CD14-positive monocyte (primary cell): ENCODE measurements around the gene AGPAT2. TPM values are rescaled to one million over a fixed set of nuclear protein-coding genes. Genes with fewer than 3 reads are reported as not detected.
A peak's percentile ranks its signal among the peaks of the same experiment; 100 is the strongest.

Experiments
- DNase-seq, 3 donors: peaks; one replicate each; pipeline ENCODE4 v3.0.0-alpha.2; 2011 to 2022
- H2AFZ ChIP-seq: 2 replicates; pipeline ENCODE4 v1.6.0; 2012; ENCODE audit warnings: mild to moderate bottlenecking, low read depth, low read length, inconsistent platforms; ENCODE audit not compliant: insufficient read depth, poor library complexity, severe bottlenecking
- H3K27ac ChIP-seq, 2 donors: 1 replicate in 1 of 2; 2 replicates in 1 of 2; pipeline ENCODE4 v1.5.1; 2012 to 2013; ENCODE audit warnings: low read length in 2 of 2, control low read depth in 1 of 2, inconsistent platforms in 1 of 2, low read depth in 1 of 2, mild to moderate bottlenecking in 1 of 2
- H3K27me3 ChIP-seq, 2 donors: one replicate each; pipeline versions ENCODE4 v1.6.0 to v1.6.1; 2011 to 2013; ENCODE audit warnings: low read length in 2 of 2; ENCODE audit not compliant: control insufficient read depth in 2 of 2, insufficient read depth in 2 of 2
- H3K36me3 ChIP-seq, 2 donors: replicated peaks in 1 of 2; 1 replicate in 1 of 2; 2 replicates in 1 of 2; pipeline versions ENCODE4 v1.5.1 to v1.6.1; 2012 to 2013; ENCODE audit warnings: low read length in 2 of 2, control low read depth in 1 of 2, inconsistent platforms in 1 of 2, mild to moderate bottlenecking in 1 of 2; ENCODE audit not compliant: insufficient read depth in 2 of 2, control insufficient read depth in 1 of 2
- H3K4me1 ChIP-seq, 2 donors: 1 replicate in 1 of 2; 2 replicates in 1 of 2; pipeline versions ENCODE4 v1.5.1 to v1.6.1; 2012 to 2013; ENCODE audit warnings: low read length in 2 of 2, control low read depth in 1 of 2, inconsistent platforms in 1 of 2, mild to moderate bottlenecking in 1 of 2, moderate library complexity in 1 of 2; ENCODE audit not compliant: insufficient read depth in 2 of 2, control insufficient read depth in 1 of 2
- H3K4me2 ChIP-seq: replicated peaks from 2 replicates; pipeline ENCODE3; 2012; ENCODE audit warnings: low read length, moderate library complexity, mild to moderate bottlenecking; ENCODE audit not compliant: poor library complexity, severe bottlenecking; ENCODE audit errors: extremely low read depth
- H3K4me3 ChIP-seq, 3 experiments: fragments of 200-600 bp in 1 of 3; sonication (generic) in 1 of 3; replicated peaks in 1 of 3; 1 replicate in 2 of 3; 2 replicates in 1 of 3; pipeline ENCODE4 v1.5.1; 2011 to 2013; ENCODE audit warnings: low read length in 3 of 3, mild to moderate bottlenecking in 3 of 3, control low read depth in 2 of 3, low read depth in 2 of 3, inconsistent platforms in 1 of 3, moderate library complexity in 1 of 3
- H3K79me2 ChIP-seq: 2 replicates; pipeline ENCODE4 v1.6.0; 2012; ENCODE audit warnings: mild to moderate bottlenecking, control low read depth, inconsistent platforms, low read length, moderate library complexity; ENCODE audit not compliant: insufficient read depth
- H3K9ac ChIP-seq: 2 replicates; pipeline ENCODE4 v1.6.0; 2017; ENCODE audit warnings: low read length, mild to moderate bottlenecking; ENCODE audit not compliant: insufficient read depth, poor library complexity, severe bottlenecking
- H3K9me3 ChIP-seq, 2 donors: replicated peaks in 1 of 2; 1 replicate in 1 of 2; 2 replicates in 1 of 2; pipeline versions ENCODE4 v1.5.1 to v1.6.1; 2012 to 2013; ENCODE audit warnings: low read length in 2 of 2, control low read depth in 1 of 2; ENCODE audit not compliant: control insufficient read depth in 1 of 2, insufficient read depth in 1 of 2
- H4K20me1 ChIP-seq: 2 replicates; pipeline ENCODE4 v1.6.0; 2012; ENCODE audit warnings: mild to moderate bottlenecking, low read length, control low read depth, moderate library complexity; ENCODE audit not compliant: insufficient read depth
- H3K27ac Mint-ChIP-seq, 7 donors: one replicate each; pipeline ENCODE4 v1.8.0; 2020; ENCODE audit warnings: mild to moderate bottlenecking in 7 of 7, mixed read lengths in 7 of 7, moderate library complexity in 6 of 7, inconsistent platforms in 2 of 7
- H3K27me3 Mint-ChIP-seq, 3 donors: one replicate each; pipeline ENCODE4 v1.8.0; 2021 to 2022; ENCODE audit warnings: low read depth in 3 of 3, mild to moderate bottlenecking in 3 of 3, mixed read lengths in 3 of 3, moderate library complexity in 3 of 3, inconsistent platforms in 1 of 3
- H3K36me3 Mint-ChIP-seq, 2 donors: one replicate each; pipeline ENCODE4 v1.8.0; 2020; ENCODE audit warnings: mixed read lengths in 2 of 2, inconsistent platforms in 1 of 2, mild to moderate bottlenecking in 1 of 2
- H3K4me1 Mint-ChIP-seq: one replicate; pipeline ENCODE4 v1.8.0; 2020; ENCODE audit warnings: mild to moderate bottlenecking, mixed read lengths
- H3K4me3 Mint-ChIP-seq, 2 donors: one replicate each; pipeline ENCODE4 v1.8.0; 2020; ENCODE audit warnings: mild to moderate bottlenecking in 2 of 2, mixed read lengths in 2 of 2, moderate library complexity in 1 of 2
- H3K9me3 Mint-ChIP-seq, 7 donors: one replicate each; pipeline ENCODE4 v1.8.0; 2020 to 2022; ENCODE audit warnings: mixed read lengths in 7 of 7, mild to moderate bottlenecking in 6 of 7, moderate library complexity in 6 of 7, inconsistent platforms in 2 of 7
- CTCF ChIP-seq: fragments of 200-600 bp; IDR thresholded peaks from one replicate; pipeline ENCODE4 v1.8.0; 2022; ENCODE audit warnings: antibody characterized with exemption, mild to moderate bottlenecking
- WGBS: methylation state at CpG from one replicate; pipeline ENCODE4 v1.1.5; 2013; ENCODE audit warnings: missing lambda C conversion rate; ENCODE audit not compliant: insufficient coverage; 5-methylcytosine and 5-hydroxymethylcytosine counted together
- intact Hi-C, 2 donors: fragments of 100-400 bp; cut with micrococcal nuclease; formaldehyde crosslinking; loops; one replicate each; pipeline versions ENCODE4 v1.15.0 to v1.15.1; 2023
- polyA plus RNA-seq, 3 donors: library from polyadenylated mRNA; depleted of rRNA in 1 of 3; unstranded in 2 of 3; stranded (reverse) in 1 of 3; fragments of 300-500 nt in 2 of 3; fragments of >200 nt in 1 of 3; fragmentation: Illumina TruSeq in 2 of 3; gene quantifications; 1 replicate in 2 of 3; 2 replicates in 1 of 3; pipeline ENCODE4 v1.2.3, GENCODE V29; 2012 to 2021

AGPAT2 gene
- polyA plus RNA-seq, 3 donors = 80.1 to 139 (median 116) TPM

GRCh38 chr9:136662326-136662655 is 25.0 kb downstream of the AGPAT2 start:
- peaks cover 5 to 16% of the 10 kb centered on the region in 2 donors for H3K4me1 ChIP-seq
- no peak overlapping the region for H2AFZ ChIP-seq
- no peaks in the 10 kb centered on the region for H3K36me3 ChIP-seq
- TF ChIP-seq CTCF = no peak
- H3K79me2 ChIP-seq = no peaks in the 10 kb centered on the region
- Mint-ChIP-seq H3K36me3 (peaks cover 0 to 4% of the 10 kb centered on the region in 2 donors), H3K4me3 (peak overlapping the region in 1 of 2 donors; percentile 30), H3K27ac (no peak overlapping the region), H3K9me3 (peaks cover 0 to 16% (median 9%) of the 10 kb centered on the region in 7 donors), H3K27me3 (peaks cover 76 to 93% (median 88%) of the 10 kb centered on the region in 3 donors), H3K4me1 (peaks cover 16% of the 10 kb centered on the region)
- intact Hi-C loops = no loop called here
- peaks cover 0 to 13% of the 10 kb centered on the region in 2 donors for H3K9me3 ChIP-seq
- WGBS = 43% methylated on average over 10 of the region's 10 CpGs
- DNase-seq = no peak
- no peak overlapping the region for H3K9ac ChIP-seq
- H4K20me1 ChIP-seq = no peaks in the 10 kb centered on the region
- peaks cover 72 to 90% of the 10 kb centered on the region in 2 donors for H3K27me3 ChIP-seq
- no peak overlapping the region for H3K4me2 ChIP-seq
- no peak overlapping the region for H3K27ac ChIP-seq
- H3K4me3 ChIP-seq = no peak overlapping the region

GRCh38 chr9:136661641-136662325 is 25.5 kb downstream of the AGPAT2 start:
- Mint-ChIP-seq H3K27ac (no peak overlapping the region), H3K4me3 (peak overlapping the region in 1 of 2 donors; percentile 30), H3K9me3 (peaks cover 0 to 17% (median 9%) of the 10 kb centered on the region in 7 donors), H3K27me3 (peaks cover 76 to 93% (median 88%) of the 10 kb centered on the region in 3 donors), H3K36me3 (peaks cover 0 to 4% of the 10 kb centered on the region in 2 donors), H3K4me1 (peaks cover 20% of the 10 kb centered on the region)
- Histone ChIP-seq H3K4me1 (peaks cover 10 to 21% of the 10 kb centered on the region in 2 donors), H3K4me3 (no peak overlapping the region), H4K20me1 (no peaks in the 10 kb centered on the region), H2AFZ (no peak overlapping the region), H3K27me3 (peaks cover 72 to 90% of the 10 kb centered on the region in 2 donors), H3K4me2 (no peak overlapping the region), H3K9ac (no peak overlapping the region), H3K9me3 (peaks cover 0 to 13% of the 10 kb centered on the region in 2 donors), H3K36me3 (no peaks in the 10 kb centered on the region), H3K79me2 (no peaks in the 10 kb centered on the region), H3K27ac (no peak overlapping the region)
- no peak for TF ChIP-seq CTCF
- intact Hi-C loops = no loop called here
- WGBS = 19% methylated on average over 10 of the region's 22 CpGs
- DNase-seq = no peak
